GM19395 (cell line): ENCODE results near the gene PADI3.

ENCODE experiments used
- ATAC-seq: cut with Tn5 transposase; IDR thresholded peaks from one replicate; pipeline ENCODE4 v1.9.1; 2021; ENCODE audit warnings: mild to moderate bottlenecking, moderate library complexity; ENCODE audit not compliant: unreplicated experiment

The PADI3 gene

GRCh38 chr1:17214876-17215544, 33.9 kb upstream of the PADI3 start:
- no peak for ATAC-seq

GRCh38 chr1:17215545-17215890, 33.4 kb upstream of the PADI3 start:
- ATAC-seq, result no peak

- ATAC-seq, result no peak
Measured at GRCh38 chr1:17216078-17216477, 32.8 kb upstream of the PADI3 start.

- no peak for ATAC-seq
Measured at GRCh38 chr1:17217607-17218006, 31.3 kb upstream of the PADI3 start.

GRCh38 chr1:17218939-17219338, 30.0 kb upstream of the PADI3 start:
- ATAC-seq, result no peak

GRCh38 chr1:17220287-17220686, 28.6 kb upstream of the PADI3 start:
- ATAC-seq, result no peak

- ATAC-seq, result no peak
Measured at GRCh38 chr1:17222557-17222956, 26.3 kb upstream of the PADI3 start.

GRCh38 chr1:17224434-17224833, 24.5 kb upstream of the PADI3 start:
- no peak for ATAC-seq

GRCh38 chr1:17225140-17225539, 23.8 kb upstream of the PADI3 start:
- no peak for ATAC-seq

GRCh38 chr1:17227358-17227915, 21.5 kb upstream of the PADI3 start:
- no peak for ATAC-seq

- ATAC-seq, result no peak
Measured at GRCh38 chr1:17228619-17229018, 20.3 kb upstream of the PADI3 start.

GRCh38 chr1:17229379-17229778, 19.5 kb upstream of the PADI3 start:
- ATAC-seq, result no peak

GRCh38 chr1:17230106-17230505, 18.8 kb upstream of the PADI3 start:
- no peak for ATAC-seq

GRCh38 chr1:17230671-17231310, 18.1 kb upstream of the PADI3 start:
- no peak for ATAC-seq

- ATAC-seq, result no peak
Measured at GRCh38 chr1:17232759-17233661, 15.9 kb upstream of the PADI3 start.

- no peak for ATAC-seq
Measured at GRCh38 chr1:17233675-17234320, 15.1 kb upstream of the PADI3 start.

GRCh38 chr1:17234405-17234804, 14.5 kb upstream of the PADI3 start:
- no peak for ATAC-seq

GRCh38 chr1:17235135-17235885, 13.6 kb upstream of the PADI3 start:
- ATAC-seq, result no peak

- ATAC-seq, result no peak
Measured at GRCh38 chr1:17236779-17237560, 11.9 kb upstream of the PADI3 start.

GRCh38 chr1:17237561-17237903, 11.4 kb upstream of the PADI3 start:
- ATAC-seq, result no peak
